Ecto neural progenitor cell (in vitro differentiated cells): Measurements from ENCODE around the gene KIF6.
A peak's percentile ranks its signal among the peaks of the same experiment; 100 is the strongest.
"Not testable (repeated sequence)": the region's sequence is repeated elsewhere in the genome, so short reads cannot be mapped to it uniquely, and the experiment has no call there.

Source experiments
- DNase-seq: peaks from one replicate; pipeline ENCODE4 v3.0.0-alpha.2; 2018; ENCODE audit warnings: low spot score

The KIF6 gene, protein sequence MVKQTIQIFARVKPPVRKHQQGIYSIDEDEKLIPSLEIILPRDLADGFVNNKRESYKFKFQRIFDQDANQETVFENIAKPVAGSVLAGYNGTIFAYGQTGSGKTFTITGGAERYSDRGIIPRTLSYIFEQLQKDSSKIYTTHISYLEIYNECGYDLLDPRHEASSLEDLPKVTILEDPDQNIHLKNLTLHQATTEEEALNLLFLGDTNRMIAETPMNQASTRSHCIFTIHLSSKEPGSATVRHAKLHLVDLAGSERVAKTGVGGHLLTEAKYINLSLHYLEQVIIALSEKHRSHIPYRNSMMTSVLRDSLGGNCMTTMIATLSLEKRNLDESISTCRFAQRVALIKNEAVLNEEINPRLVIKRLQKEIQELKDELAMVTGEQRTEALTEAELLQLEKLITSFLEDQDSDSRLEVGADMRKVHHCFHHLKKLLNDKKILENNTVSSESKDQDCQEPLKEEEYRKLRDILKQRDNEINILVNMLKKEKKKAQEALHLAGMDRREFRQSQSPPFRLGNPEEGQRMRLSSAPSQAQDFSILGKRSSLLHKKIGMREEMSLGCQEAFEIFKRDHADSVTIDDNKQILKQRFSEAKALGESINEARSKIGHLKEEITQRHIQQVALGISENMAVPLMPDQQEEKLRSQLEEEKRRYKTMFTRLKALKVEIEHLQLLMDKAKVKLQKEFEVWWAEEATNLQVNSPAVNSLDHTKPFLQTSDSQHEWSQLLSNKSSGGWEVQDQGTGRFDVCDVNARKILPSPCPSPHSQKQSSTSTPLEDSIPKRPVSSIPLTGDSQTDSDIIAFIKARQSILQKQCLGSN

DNA sequence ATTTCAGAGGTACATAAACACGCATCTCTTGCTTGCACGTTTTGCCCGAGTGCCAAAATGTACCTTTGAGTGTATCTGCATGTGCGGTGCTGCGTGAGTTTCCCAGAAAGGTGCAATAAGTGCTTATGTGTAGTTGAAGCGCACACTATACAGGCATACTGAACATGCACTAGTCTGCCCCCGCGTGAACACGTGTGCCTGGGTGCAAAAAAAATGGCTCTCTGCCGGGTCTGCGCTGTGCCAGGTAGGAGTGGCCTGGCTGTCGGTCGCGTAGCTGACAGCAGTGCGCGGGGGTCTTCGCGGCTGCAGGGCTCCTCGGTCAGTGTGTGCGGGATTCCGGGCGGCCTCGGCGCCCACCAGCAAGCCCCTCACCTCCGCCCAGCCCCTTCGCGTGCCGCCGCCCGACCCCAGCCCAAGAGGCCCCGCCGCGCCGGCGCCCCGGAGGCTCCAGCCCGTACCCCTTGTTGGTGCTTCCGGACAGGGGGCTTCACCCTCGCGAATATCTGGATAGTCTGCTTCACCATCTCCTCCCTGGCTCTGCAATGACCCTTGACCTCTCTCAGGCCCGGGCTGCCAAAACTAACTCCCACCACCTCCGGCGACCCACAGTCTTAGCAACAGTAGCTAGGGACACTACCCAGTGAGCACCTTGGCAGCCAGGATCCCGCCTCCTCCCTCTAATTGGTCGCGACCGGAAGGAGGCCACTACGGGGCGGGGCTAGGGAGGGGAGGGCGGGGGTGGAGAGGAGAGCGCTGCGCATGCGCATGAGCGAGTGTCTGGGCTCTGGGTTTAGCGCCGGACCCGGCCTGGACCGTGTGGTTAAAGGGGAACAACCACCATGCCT, at the start of gene KIF6:
Gene KIF6 (minus strand): TSS at position 622 of the 845 bp plus-strand sequence. CDS start 98 bp downstream, at position 524.
- DNase-seq: peak; percentile 96

DNA sequence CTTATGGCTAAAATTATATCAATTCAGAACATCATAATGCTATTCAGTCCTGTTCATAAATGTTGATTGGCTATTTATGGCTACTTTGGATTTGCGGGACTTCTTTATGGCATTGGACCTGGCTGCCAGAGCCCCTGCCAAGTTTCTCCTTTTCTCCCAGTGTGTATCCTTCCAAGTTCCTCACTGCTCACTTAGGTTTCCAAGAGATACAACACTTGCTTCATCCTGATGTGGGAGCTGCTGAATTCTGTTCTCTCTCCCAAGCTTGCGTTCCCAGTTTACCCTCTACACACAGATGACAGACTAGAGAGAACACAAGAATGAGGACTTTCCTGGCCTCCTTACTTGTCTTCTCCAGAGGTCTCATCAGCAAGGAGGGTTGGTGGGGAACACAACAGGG, 48.6 kb upstream of the KIF6 start:
- DNase-seq: no peak

DNA sequence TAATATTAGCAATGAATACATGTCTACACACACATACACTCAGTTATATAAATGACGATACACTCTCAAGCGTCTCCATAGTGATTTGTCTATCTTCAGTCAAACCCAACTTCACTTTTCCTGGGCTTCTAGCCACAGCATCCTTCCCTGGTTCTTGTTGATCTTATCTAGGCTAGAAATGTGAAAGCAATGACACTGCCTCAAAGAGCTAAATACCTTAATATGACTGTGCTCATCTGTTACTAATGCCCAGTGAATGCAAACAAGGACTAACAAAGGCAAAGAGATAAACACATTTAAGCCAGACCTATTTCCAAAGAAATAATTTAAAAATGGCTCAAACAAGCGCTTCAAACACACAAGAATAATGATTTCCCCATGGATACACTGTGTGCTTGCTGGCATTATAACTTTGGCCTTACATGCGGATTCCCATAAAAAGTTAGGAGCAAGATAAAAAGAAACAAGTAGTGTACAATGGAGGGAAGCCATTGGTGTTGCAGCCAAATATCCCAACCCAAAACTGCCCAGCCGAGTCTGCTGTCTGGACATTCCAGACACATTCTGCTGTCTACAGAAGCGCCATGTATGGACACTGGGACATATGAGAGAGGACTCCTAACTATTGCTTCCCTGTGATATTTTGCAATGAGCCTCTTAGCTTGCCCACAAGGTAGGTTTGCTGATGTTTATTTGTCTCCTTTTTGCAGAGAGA, 47.5 kb upstream of the KIF6 start:
- no peak for DNase-seq

DNA sequence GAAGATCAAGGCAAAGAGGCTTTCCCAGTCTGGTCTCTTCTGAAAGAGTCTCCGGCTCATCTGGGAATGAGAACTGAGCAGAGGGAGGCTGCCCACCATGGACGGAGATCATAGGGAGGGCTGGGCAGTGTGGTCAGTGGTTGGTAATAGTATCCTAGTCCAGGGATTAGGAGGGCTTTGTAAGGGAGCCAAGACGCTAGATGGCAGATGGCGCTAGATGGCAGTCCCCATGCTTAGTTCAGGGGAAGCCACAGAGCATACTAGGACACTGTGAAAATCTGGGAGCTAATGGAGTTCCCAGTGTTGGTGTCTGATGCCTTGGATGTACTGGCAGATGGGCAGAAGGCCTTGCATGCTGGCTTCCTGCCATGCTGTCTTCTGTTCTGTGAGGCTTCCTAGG, 45.2 kb upstream of the KIF6 start:
- no peak for DNase-seq

DNA sequence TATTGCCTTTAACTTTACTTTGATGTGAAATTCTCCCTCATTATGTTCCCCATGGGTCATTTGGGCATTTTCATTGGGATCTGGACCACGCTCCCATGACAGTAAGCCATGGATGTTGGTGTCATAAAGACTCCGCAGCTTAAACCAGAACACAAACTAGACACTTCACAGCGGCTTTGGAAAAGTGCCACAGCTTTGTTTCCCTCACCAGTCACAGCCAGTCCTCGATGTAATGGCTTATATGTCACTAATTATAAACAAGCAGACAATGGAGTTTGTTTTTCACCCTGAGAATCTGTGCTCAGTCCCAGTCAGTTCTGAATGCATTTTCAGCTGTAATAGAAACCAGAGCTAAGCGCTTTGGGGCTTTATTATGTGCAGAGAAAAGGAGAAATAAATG, 43.8 kb upstream of the KIF6 start:
- DNase-seq: no peak

DNA sequence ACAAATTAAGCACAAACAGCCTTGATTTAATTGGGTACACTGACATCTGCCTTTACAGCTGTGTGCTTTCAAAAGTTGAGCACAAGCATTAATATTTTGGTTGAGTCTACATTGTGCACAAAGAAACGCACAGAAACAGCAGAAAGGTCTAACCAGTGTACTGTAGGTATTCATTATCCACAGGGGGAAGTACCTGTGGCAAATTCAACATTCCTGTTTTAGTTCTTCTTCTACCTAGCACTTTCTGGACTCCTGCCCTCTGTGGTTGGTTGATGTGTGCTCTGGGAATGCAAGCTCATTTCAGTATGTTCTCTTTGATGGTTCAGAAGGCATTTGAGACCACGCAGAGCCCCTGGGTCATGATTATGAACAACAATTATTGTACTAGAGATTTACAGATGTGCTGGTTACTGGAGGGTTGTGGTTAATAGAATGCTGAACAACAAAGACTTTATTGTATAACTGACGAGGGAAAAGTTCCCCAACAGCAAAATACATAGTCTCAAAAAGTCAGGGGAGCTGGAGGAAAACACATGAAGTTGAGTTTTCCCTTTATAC, 40.4 kb upstream of the KIF6 start:
- DNase-seq: no peak

DNA sequence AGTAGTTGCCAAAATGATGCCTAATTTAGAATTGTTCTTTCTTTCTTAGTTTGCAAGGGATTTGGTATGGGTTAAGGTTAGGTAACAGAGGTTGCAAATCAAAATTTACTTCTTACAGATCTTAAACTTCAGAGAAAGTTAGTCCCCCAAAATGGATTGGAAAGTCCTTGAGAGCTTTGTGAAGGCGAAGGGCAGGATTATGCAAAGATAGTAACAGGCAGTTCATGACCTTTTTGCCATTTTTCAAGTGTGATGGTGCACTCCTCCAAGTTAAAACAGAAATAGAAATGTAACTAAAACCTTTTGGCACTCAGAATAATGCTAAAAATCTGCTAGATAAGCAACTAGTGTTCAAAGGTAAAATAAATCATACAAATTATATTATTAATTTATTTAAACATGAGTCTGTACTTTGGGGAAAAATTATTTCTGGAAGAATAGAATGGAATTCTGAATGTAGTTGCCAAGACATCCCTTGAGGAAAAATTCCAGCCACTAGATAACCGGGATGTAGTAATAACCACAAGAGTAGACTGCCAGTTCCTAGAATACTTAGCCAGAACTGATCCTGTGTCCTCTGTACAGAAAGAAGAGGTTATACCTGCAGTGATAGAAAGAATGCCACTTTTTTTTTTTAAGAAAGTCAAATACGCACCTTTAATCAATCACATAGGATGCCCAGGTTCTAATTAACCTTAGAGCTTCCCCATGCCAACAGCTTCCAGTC, 35.2 kb upstream of the KIF6 start:
- DNase-seq: no peak

DNA sequence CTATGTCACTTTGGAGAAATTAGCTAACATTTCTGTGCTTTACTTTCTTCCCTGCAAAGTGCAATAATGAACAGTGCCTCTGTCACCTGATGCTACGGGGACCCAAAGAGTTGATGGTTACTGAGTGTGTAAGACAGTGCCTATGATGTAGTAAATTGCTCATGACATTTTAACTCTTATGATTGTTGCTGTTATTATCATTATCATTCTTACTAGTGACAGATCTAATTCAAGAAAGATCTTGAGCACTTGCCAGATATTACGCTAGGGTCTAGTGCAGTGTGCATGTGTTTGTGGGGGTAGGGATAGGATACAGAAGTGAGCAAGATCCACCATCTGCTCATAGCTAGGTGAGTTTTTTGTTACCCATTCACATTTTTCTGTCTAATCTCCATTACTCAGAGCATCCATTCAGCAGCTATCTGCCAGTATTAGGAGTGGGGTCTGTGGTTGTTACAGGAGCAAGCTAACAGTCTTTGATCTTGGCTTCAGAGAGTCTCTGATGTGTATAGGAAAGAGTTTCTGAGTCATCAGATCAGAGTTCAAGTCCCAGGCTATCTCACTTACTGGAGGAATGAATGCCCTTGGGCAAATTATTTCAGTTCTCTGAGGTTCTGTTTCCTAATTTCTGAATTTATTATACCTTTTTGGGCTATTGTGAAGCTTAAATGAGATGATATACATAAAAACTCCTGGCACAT, 33.8 kb upstream of the KIF6 start:
- DNase-seq: no peak

DNA sequence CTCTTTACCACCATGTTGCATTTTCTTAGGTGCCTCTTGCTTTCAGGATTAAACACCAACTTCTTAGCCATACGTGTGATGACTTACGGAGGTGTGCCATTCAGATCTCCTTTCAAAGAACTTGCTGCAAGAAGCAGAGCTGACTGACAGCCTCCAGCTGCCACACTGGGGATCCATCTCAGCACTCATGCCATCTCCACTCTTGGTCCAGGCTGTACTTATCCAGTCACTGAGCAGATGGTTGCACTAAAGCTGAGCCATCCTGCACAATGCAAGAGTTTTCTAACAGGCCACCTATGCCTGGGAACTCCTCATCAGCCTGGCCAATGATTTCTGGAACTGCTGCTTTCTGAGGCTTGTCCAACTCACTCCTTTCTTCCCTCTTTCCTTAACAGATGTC, 31.4 kb upstream of the KIF6 start:
- no peak for DNase-seq

DNA sequence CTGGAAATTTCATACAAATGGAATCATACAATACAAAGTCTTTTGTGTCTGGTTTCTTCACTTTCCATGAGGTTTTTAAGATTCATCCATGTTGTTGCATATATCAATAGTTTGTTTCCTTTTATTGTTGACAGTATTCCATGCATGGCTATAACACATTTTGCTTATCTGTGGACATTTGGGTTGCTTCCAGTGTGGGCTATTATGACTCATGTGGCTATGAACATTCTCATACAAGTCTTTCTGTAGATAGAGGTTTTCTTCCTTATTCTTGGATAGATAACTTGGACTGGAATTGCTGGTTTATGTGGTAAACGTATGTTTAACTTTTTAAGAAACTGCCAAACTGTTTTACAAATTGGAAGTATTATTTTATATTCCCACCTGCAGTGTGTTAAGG, 30.0 kb upstream of the KIF6 start:
- no peak for DNase-seq

DNA sequence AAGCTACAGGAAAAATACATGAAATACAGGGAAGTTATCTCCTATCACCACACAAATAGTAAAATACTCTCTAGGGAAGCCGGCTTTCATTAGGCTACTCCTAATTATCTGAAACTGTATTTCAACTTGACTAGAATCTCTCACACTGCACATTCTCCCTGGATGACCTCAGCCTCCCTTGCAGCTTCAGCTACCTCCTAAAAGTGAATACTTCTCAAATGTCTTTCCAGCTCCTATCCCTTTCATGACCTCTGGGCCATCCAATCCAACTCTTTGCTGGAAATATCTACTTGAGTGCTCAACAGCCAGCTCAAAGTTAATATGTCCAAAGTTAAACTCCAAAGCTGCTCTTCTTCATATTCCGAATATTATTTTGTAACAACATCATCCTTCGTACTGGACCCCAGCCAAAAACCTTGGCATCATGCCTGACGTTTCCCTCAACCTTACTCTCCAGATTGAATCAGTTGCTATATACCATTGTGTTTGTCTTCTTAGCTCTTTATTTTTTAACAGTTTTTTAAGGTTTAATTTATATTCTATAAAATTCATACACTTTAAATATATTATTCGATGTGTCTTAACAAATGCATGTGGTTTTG, 29.4 kb upstream of the KIF6 start:
- DNase-seq: no peak

DNA sequence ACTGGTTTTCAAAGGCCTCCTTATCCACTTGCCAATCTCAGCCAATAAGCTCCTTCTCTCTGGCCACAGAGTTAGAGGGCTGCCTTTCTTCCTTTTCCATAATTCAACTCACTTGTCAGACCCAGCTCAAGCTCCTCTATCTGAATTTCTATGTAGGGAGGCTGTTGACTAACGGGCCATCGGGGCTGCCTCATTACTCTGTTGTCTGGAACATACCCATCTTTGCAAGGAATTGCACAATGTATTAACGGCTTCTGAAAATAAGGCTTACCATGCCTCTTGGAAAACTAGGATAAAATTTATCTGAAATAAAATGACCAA, 28.5 kb upstream of the KIF6 start:
- DNase-seq: no peak

DNA sequence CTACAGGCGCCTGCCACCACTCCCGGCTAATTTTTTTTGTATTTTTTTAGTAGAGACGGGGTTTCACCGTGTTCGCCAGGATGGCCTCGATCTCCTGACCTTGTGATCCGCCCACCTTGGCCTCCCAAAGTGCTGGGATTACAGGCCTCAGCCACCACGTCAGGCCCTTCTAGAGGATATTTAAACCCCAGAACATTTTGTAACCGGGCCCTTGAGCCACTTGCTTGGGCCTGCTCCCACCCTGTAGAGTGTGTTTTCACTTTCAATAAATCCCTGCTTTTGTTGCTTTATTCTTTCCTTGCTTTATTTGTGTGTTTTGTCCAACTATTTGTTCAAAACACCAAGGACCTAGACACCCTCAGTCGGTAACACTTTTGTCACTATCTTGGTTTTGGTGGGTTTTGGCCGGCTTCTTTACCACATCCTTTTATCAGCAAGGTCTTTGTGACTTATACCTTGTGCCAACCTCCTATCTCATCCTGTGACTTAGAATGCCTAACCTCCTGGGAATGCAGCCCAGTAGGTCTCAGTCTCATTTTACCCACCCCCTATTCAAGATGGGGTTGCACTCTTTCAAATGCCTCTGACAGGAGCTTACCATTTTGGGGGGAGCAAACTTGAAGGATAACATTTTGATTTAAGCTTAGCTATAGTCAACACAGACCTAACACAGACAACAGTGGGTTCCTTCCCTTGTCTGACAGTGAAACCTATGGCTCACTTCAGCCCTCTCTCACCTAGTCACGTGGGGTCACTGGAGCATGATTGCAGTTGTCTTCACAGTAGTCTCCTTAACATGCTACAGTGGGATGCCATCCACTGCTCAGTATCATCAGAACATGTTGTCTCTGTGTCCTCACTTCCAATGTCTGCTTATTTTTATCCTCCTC, 27.9 kb upstream of the KIF6 start:
- no peak for DNase-seq

DNA sequence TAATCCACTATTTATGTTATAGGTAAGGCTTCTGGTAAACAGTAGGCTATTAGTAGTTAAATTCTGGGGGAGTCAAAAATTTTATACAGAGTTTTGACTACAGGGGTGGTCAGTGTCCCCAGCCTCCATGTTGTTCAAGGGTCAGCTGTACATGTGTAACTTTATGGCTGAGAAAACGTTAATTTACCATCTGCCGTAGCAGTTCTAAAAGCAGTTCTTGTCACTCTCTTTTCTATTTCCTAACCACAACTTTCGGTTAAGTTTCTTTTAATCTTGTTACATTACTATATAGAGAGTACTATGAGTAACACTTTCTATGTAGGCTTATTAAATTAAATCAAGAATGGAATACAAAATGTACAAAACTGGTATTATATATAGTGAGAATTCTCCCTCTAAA, 21.6 kb upstream of the KIF6 start:
- no peak for DNase-seq

DNA sequence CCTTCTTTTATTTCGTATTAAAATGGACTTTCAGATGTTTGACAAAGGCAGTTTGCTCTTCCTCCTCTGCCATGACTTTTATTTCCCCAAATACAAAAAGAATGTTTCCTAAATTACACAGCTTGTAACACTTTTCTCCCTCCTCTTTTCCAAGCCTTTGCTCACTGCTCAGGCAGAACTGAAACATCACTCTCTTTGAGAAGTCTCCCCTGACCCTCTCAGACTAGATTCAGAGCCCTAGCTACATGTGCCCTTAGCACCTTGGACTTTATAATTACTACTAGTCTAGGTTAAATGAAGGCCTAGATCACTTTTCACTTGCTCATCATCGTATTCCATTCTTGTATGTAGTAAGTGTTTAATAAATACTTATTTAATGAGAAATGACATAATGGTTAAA, 8.5 kb upstream of the KIF6 start:
- DNase-seq: no peak

DNA sequence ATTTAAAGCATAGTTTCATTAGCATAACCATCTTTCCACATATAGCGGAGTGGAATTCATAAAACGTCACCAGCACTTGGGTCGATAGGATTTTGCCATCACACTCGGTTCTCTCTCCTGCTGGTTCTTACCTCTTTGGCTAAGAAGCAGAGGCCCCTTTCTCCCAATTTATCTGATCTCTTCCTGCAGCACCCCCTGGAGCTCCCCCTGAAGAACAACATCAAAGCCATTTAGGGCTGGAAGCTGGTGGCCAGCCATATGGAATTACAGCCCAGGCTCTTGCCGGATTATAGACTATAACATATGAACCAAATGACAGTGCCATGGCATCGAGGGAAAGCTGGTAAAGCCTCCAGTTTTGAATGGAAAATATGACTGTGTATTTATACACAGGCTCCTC, 6.4 kb upstream of the KIF6 start:
- no peak for DNase-seq

DNA sequence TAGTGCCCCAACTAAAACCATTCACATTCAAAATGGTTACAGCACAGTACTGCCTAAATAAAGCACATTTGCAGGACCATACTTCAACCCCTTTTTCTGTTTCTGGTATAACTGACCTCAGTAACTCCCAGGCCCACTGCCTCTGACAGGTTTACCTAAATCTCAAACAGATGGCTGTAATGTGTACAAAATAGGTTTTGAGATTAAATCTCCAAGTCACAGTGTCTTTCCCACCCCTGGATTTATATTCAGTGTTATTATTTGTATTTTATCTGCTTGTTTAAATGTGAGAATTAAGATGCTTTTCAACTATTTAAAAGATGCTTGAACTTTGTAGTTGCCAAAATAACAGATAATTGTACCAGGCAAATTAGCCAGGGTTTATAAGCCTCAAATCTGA, 4.7 kb upstream of the KIF6 start:
- no peak for DNase-seq

DNA sequence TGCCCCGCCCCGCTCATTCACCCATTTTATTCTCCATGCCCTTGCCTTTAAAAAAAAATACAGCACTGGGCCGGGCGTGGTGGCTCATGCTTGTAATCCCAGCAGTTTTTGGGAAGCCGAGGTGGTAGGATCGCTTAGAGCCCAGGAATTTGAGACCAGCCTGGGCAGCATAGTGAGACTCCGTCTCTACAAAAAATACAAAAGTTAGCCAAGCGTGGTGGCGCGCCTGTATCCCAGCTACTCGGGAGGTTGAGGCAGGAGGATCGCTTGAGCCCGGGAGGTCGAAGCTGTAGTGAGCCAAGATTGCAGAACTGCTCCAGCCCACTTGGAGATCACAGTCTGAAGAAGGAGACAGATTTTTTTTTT, 407 bp upstream of the KIF6 start:
- DNase-seq: no peak

DNA sequence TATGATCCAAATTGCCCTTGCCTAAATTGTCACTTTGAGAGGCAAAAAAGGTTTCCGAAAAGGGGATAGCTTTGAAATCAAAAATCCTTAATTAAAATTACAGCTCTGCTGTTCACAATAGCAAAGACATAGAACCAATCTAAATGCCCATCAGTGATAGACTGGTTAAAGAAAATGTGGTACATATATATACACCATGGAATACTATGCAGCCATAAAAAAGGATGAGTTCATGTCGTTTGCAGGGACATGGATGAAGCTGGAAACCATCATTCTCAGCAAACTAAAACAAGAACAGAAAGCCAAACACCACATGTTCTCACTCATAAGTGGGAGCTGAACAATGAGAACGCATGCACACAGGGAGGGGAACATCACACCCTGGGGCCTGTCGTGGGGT, 1.9 kb downstream of the KIF6 start:
- not testable (repeated sequence) for DNase-seq
